ENCODE data around the gene SIK2. TPM values are rescaled to one million over a fixed set of nuclear protein-coding genes. Genes with fewer than 3 reads are reported as not detected.

SIK2 gene
- total RNA-seq, 1 donor from 2014 or later: 19.0 TPM

DNA sequence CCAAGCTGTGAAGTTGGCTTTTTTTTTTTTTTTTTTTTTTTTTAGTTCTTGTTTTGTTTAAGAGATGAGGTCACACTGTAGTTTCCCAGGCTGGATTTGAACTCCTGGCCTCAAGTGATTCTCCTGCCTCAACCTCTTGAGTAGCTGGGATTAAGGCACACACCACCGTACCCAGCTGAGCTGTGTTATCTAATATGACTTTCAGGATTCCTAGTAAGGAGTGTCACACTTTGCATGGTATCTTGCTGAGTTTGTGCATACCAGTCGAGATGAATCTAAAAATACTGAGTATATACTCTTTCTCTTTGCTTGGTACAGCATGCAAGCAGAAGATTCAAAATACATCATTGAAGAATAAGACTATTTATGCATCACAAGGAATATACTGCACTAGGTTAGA lies 58.6 kb downstream of the SIK2 start:
- no peak for TF ChIP-seq CTCF (IDR thresholded peaks at IDR 0.05)
- Mint-ChIP-seq H3K4me1 (ENCODE audit: unreplicated experiment) (peaks cover 17% of the 10 kb centered on the region), H3K36me3 (ENCODE audit: unreplicated experiment) (peaks cover 11% of the 10 kb centered on the region), H3K27ac (ENCODE audit: unreplicated experiment) (no peak overlapping the region), H3K27me3 (ENCODE audit: unreplicated experiment) (no peaks in the 10 kb centered on the region), H3K9me3 (ENCODE audit: unreplicated experiment) (no peaks in the 10 kb centered on the region), H3K4me3 (ENCODE audit: unreplicated experiment) (no peak overlapping the region)
- DNase-seq (ENCODE audit: extremely low spot score, unreplicated experiment): no peak

- DNase-seq (ENCODE audit: extremely low spot score, unreplicated experiment): no peak
- Mint-ChIP-seq H3K36me3 (ENCODE audit: unreplicated experiment) (peaks cover 19% of the 10 kb centered on the region), H3K27ac (ENCODE audit: unreplicated experiment) (peak overlapping the region; percentile 5), H3K4me3 (ENCODE audit: unreplicated experiment) (no peak overlapping the region), H3K4me1 (ENCODE audit: unreplicated experiment) (peaks cover 17% of the 10 kb centered on the region), H3K9me3 (ENCODE audit: unreplicated experiment) (no peaks in the 10 kb centered on the region), H3K27me3 (ENCODE audit: unreplicated experiment) (no peaks in the 10 kb centered on the region)
- TF ChIP-seq CTCF (IDR thresholded peaks at IDR 0.05): no peak
These were observed 61.6 kb downstream of the SIK2 start for GRCh38 chr11:111663820-111664219.

GRCh38 chr11:111665777-111666176 lies 63.5 kb downstream of the SIK2 start:
- H3K4me1 Mint-ChIP-seq (ENCODE audit: unreplicated experiment): peaks cover 12% of the 10 kb centered on the region
- no peaks in the 10 kb centered on the region for H3K27me3 Mint-ChIP-seq (ENCODE audit: unreplicated experiment)
- no peak for DNase-seq (ENCODE audit: extremely low spot score, unreplicated experiment)
- no peak overlapping the region for H3K4me3 Mint-ChIP-seq (ENCODE audit: unreplicated experiment)
- H3K27ac Mint-ChIP-seq (ENCODE audit: unreplicated experiment): no peak overlapping the region
- H3K9me3 Mint-ChIP-seq (ENCODE audit: unreplicated experiment): no peaks in the 10 kb centered on the region
- peaks cover 19% of the 10 kb centered on the region for H3K36me3 Mint-ChIP-seq (ENCODE audit: unreplicated experiment)
- no peak for TF ChIP-seq CTCF (IDR thresholded peaks at IDR 0.05)

DNA sequence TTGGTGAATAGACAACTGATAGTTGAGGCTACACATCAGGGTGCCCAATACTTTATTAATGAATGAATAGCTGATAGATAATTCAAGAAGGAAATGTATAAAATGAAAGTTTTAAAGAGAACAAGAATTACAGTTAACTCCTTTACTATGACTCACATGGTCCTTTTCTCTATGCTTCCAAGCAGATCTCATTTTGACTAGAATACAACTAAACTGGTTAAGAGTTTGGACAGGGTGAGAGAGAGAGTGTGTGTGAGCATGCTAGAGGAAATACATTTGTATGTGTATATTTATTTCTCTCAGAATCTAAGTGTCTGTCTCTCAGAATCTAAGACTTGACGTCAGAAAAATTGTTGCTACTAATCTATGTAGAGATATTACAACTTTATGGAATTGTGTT lies 66.7 kb downstream of the SIK2 start:
- TF ChIP-seq CTCF (IDR thresholded peaks at IDR 0.05): no peak
- Mint-ChIP-seq H3K27ac (ENCODE audit: unreplicated experiment) (no peak overlapping the region), H3K36me3 (ENCODE audit: unreplicated experiment) (peaks cover 26% of the 10 kb centered on the region), H3K4me3 (ENCODE audit: unreplicated experiment) (no peak overlapping the region), H3K4me1 (ENCODE audit: unreplicated experiment) (peaks cover 2% of the 10 kb centered on the region), H3K27me3 (ENCODE audit: unreplicated experiment) (no peaks in the 10 kb centered on the region), H3K9me3 (ENCODE audit: unreplicated experiment) (no peaks in the 10 kb centered on the region)
- no peak for DNase-seq (ENCODE audit: extremely low spot score, unreplicated experiment)

DNA sequence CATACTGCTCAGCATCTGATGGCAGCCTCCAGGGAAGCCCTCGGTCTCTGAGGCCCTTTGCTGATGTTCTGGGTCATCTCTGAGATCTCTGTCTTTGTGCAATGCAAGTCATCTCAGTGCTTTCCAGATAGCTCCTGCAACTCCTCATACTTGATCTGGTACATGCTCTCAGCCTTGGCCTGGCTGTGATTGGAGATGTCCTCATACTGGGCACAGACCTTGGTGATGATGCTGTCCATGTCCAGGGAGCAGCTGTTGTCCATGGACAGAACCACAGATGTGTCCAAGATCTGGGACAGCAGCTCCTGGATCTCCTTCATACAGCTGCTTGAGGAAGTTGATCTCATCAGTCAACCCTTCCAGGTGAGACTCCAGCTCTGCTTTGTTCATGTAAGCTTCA lies 69.1 kb downstream of the SIK2 start:
- no peak for TF ChIP-seq CTCF (IDR thresholded peaks at IDR 0.05)
- Mint-ChIP-seq H3K4me1 (ENCODE audit: unreplicated experiment) (peaks cover 4% of the 10 kb centered on the region), H3K9me3 (ENCODE audit: unreplicated experiment) (no peaks in the 10 kb centered on the region), H3K27ac (ENCODE audit: unreplicated experiment) (no peak overlapping the region), H3K27me3 (ENCODE audit: unreplicated experiment) (no peaks in the 10 kb centered on the region), H3K36me3 (ENCODE audit: unreplicated experiment) (peaks cover 31% of the 10 kb centered on the region), H3K4me3 (ENCODE audit: unreplicated experiment) (no peak overlapping the region)
- DNase-seq (ENCODE audit: extremely low spot score, unreplicated experiment): no peak
